Activated T-helper 17 cell treated with anti-CD3 and anti-CD28 coated beads, Interleukin-2, amount 50 U/mL, for 72 hours (primary cell): ENCODE results near the gene MAP4K4. TPM values are rescaled to one million over a fixed set of nuclear protein-coding genes. Genes with fewer than 3 reads are reported as not detected.
A peak's percentile ranks its signal among the peaks of the same experiment; 100 is the strongest.

Experiments used
- ATAC-seq: fragments of 150-1000 bp; cut with Tn5 transposase; replicated peaks from 2 replicates; pipeline ENCODE4 v1.10.0; 2021; ENCODE audit warnings: mild to moderate bottlenecking, moderate library complexity
- H3K27ac Mint-ChIP-seq: one replicate; pipeline ENCODE4 v1.8.0; 2022; ENCODE audit warnings: mixed read lengths
- H3K27me3 Mint-ChIP-seq: one replicate; pipeline ENCODE4 v1.8.0; 2022; ENCODE audit warnings: mixed read lengths
- H3K36me3 Mint-ChIP-seq: one replicate; pipeline ENCODE4 v1.8.0; 2022; ENCODE audit warnings: low read depth, mild to moderate bottlenecking, mixed read lengths
- H3K4me1 Mint-ChIP-seq: one replicate; pipeline ENCODE4 v1.8.0; 2022; ENCODE audit warnings: mixed read lengths
- H3K4me3 Mint-ChIP-seq: one replicate; pipeline ENCODE4 v1.8.0; 2022; ENCODE audit warnings: mild to moderate bottlenecking, mixed read lengths
- H3K9me3 Mint-ChIP-seq: one replicate; pipeline ENCODE4 v1.8.0; 2022; ENCODE audit warnings: mixed read lengths
- total RNA-seq, 2 donors: library from RNA; stranded (reverse); gene quantifications; one replicate each; pipeline ENCODE4 v1.2.3, GENCODE V29; 2022

The MAP4K4 gene
- total RNA-seq, 2 donors from 2014 or later: 26.4 to 54.9 TPM

GRCh38 chr2:101781791-101782426, 84.4 kb downstream of the MAP4K4 start:
- Mint-ChIP-seq H3K27ac (peak overlapping the region; percentile 79), H3K4me3 (peak overlapping the region; percentile 78), H3K9me3 (no peaks in the 10 kb centered on the region), H3K4me1 (peaks cover 54% of the 10 kb centered on the region), H3K27me3 (no peaks in the 10 kb centered on the region), H3K36me3 (no peaks in the 10 kb centered on the region)
- ATAC-seq: peak; percentile 79

- Mint-ChIP-seq H3K4me3 (peak overlapping the region; percentile 78), H3K9me3 (no peaks in the 10 kb centered on the region), H3K4me1 (peaks cover 53% of the 10 kb centered on the region), H3K27ac (peak overlapping the region; percentile 79), H3K36me3 (no peaks in the 10 kb centered on the region), H3K27me3 (no peaks in the 10 kb centered on the region)
- ATAC-seq: no peak
Measured at GRCh38 chr2:101782427-101782792, 84.9 kb downstream of the MAP4K4 start.

- Mint-ChIP-seq H3K36me3 (peaks cover 25% of the 10 kb centered on the region), H3K27ac (peak overlapping the region; percentile 0), H3K4me1 (peaks cover 36% of the 10 kb centered on the region), H3K27me3 (no peaks in the 10 kb centered on the region), H3K9me3 (no peaks in the 10 kb centered on the region), H3K4me3 (no peak overlapping the region)
- ATAC-seq: no peak
Measured at GRCh38 chr2:101787097-101787496, 89.6 kb downstream of the MAP4K4 start.

DNA sequence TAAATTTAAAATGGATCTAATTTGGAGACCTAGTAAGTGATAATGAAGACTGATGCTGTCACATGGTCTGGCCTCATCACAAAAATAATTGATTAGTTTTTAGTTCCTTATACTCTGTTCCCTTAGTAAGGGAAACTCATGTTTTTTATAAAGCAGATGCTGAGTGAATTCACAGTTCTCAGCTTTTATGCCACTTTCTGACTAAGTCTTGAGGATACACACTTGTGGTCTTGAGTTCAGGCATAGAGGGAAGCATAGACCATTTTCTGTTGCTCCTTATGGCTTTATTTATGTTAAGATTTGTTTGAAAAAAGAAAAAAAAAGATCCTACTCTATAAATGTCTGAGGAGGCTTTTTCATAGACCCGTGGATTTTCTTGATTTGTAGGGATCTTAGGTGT, 91.1 kb downstream of the MAP4K4 start:
- peak overlapping the region; percentile 9 for H3K4me3 Mint-ChIP-seq
- peak; percentile 69 for ATAC-seq
- no peaks in the 10 kb centered on the region for H3K27me3 Mint-ChIP-seq
- peaks cover 25% of the 10 kb centered on the region for H3K36me3 Mint-ChIP-seq
- H3K4me1 Mint-ChIP-seq: peaks cover 27% of the 10 kb centered on the region
- H3K9me3 Mint-ChIP-seq: no peaks in the 10 kb centered on the region
- peak overlapping the region; percentile 36 for H3K27ac Mint-ChIP-seq

- ATAC-seq: peak; percentile 75
- Mint-ChIP-seq H3K27me3 (no peaks in the 10 kb centered on the region), H3K4me1 (peaks cover 31% of the 10 kb centered on the region), H3K27ac (peak overlapping the region; percentile 36), H3K9me3 (no peaks in the 10 kb centered on the region), H3K36me3 (peaks cover 25% of the 10 kb centered on the region), H3K4me3 (peak overlapping the region; percentile 9)
Measured at GRCh38 chr2:101788995-101789970, 91.8 kb downstream of the MAP4K4 start.

GRCh38 chr2:101790416-101790815, 92.9 kb downstream of the MAP4K4 start:
- Mint-ChIP-seq H3K4me3 (no peak overlapping the region), H3K9me3 (peaks cover 4% of the 10 kb centered on the region), H3K27me3 (no peaks in the 10 kb centered on the region), H3K4me1 (peaks cover 36% of the 10 kb centered on the region), H3K36me3 (peaks cover 25% of the 10 kb centered on the region), H3K27ac (peak overlapping the region; percentile 36)
- ATAC-seq: no peak

DNA sequence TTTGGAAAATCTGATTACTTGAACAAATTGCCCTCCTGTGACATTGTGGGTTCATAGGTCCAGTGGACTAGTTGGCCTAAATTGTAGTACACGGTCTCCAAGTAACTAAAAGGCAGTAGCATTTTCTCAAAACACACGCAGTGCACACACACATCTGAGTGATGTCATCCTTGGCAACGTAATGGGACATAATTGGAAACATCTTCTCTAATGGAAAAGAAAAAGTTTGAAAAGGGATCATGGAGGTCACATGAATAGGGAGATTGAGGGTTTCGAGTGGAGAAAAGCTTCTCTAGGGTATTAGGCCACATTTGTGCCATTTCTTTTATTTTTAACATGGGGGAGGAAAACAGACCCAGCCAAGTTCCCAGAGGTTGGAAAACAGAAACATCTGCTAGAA, 93.3 kb downstream of the MAP4K4 start:
- Mint-ChIP-seq H3K27me3 (no peaks in the 10 kb centered on the region), H3K9me3 (peaks cover 4% of the 10 kb centered on the region), H3K27ac (no peak overlapping the region), H3K36me3 (peaks cover 25% of the 10 kb centered on the region), H3K4me3 (no peak overlapping the region), H3K4me1 (peaks cover 37% of the 10 kb centered on the region)
- no peak for ATAC-seq

GRCh38 chr2:101792208-101792607, 94.7 kb downstream of the MAP4K4 start:
- H3K4me1 Mint-ChIP-seq: peaks cover 43% of the 10 kb centered on the region

GRCh38 chr2:101793277-101793969, 95.9 kb downstream of the MAP4K4 start:
- Mint-ChIP-seq H3K27ac (no peak overlapping the region), H3K27me3 (no peaks in the 10 kb centered on the region), H3K4me3 (no peak overlapping the region), H3K9me3 (peaks cover 4% of the 10 kb centered on the region), H3K36me3 (peaks cover 25% of the 10 kb centered on the region), H3K4me1 (peaks cover 42% of the 10 kb centered on the region)
- ATAC-seq: no peak

More at GRCh38 chr2:101792208-101792607, 94.7 kb downstream of the MAP4K4 start:
- Mint-ChIP-seq H3K9me3 (peaks cover 4% of the 10 kb centered on the region), H3K4me3 (no peak overlapping the region), H3K27me3 (no peaks in the 10 kb centered on the region), H3K27ac (no peak overlapping the region), H3K36me3 (peaks cover 25% of the 10 kb centered on the region)
- no peak for ATAC-seq

DNA sequence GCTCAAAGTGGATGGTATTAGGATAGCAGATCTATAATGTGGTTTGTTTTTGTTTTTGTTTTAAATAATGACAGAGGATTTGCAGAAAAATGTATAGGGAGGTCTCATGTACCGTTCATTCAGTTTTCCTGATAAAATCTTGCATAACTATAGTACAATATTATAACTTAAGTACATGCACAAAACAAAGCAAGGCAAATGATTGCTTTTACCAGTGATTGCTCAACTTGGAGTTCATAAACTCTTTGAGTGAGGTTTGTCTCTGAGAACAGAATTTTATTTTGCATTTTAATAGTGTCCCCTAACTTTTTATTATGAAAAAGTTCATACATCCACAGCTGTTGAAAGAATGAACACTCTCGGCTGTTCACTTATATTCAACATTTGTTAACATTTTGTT, 96.6 kb downstream of the MAP4K4 start:
- ATAC-seq: no peak
- H3K27me3 Mint-ChIP-seq: no peaks in the 10 kb centered on the region
- peaks cover 4% of the 10 kb centered on the region for H3K9me3 Mint-ChIP-seq
- no peak overlapping the region for H3K27ac Mint-ChIP-seq
- peaks cover 25% of the 10 kb centered on the region for H3K36me3 Mint-ChIP-seq
- peaks cover 36% of the 10 kb centered on the region for H3K4me1 Mint-ChIP-seq
- no peak overlapping the region for H3K4me3 Mint-ChIP-seq

- H3K27me3 Mint-ChIP-seq: no peaks in the 10 kb centered on the region
- ATAC-seq: no peak
- H3K36me3 Mint-ChIP-seq: peaks cover 19% of the 10 kb centered on the region
- H3K4me1 Mint-ChIP-seq: peaks cover 37% of the 10 kb centered on the region
- peaks cover 4% of the 10 kb centered on the region for H3K9me3 Mint-ChIP-seq
- no peak overlapping the region for H3K4me3 Mint-ChIP-seq
- no peak overlapping the region for H3K27ac Mint-ChIP-seq
Measured at GRCh38 chr2:101795033-101795432, 97.5 kb downstream of the MAP4K4 start.

GRCh38 chr2:101796825-101797600, 99.5 kb downstream of the MAP4K4 start:
- Mint-ChIP-seq H3K4me3 (no peak overlapping the region), H3K27ac (peak overlapping the region; percentile 16), H3K27me3 (no peaks in the 10 kb centered on the region), H3K9me3 (peaks cover 4% of the 10 kb centered on the region), H3K36me3 (peaks cover 5% of the 10 kb centered on the region), H3K4me1 (peaks cover 38% of the 10 kb centered on the region)
- no peak for ATAC-seq

DNA sequence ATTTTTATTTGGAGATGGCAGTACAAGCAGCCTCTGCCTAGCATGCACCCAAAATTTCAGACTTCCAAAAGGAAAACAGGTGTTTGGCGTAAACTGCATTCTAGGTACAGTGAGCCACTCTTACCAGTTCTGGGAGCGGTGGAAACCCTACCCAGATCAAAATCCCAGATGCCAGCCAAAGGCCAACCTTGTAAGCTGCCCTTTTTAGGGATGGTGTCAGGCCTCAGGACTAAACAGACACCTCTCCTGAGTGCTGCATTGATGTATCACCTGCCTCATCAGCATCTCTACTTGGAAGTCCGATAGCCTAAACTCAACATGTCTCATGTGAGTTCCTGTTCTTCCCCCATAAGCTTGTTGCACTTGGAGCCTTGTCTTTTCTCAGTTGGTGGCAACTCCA, 104.0 kb downstream of the MAP4K4 start:
- Mint-ChIP-seq H3K9me3 (no peaks in the 10 kb centered on the region), H3K4me3 (no peak overlapping the region), H3K27me3 (no peaks in the 10 kb centered on the region), H3K4me1 (peaks cover 45% of the 10 kb centered on the region), H3K36me3 (peaks cover 5% of the 10 kb centered on the region), H3K27ac (peak overlapping the region; percentile 9)
- no peak for ATAC-seq

DNA sequence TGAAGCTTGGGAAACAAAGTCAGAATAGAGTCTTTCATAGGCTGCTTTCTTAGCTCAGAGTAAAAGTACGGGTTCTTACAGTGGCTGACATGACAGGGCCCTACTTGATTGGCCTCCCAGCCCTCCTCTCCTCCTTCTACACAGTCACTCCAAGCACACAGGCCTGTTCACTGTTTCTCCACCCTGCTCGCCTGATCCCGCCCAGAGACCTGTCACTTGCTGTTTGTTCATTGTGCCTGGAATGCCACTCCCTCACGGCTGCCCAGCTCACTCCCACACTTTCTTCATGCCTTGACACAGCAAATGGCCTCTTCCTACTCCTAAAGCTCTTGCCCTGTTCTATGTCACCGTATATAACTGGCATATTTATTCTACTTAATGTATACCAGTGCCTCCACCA, 104.8 kb downstream of the MAP4K4 start:
- Mint-ChIP-seq H3K27me3 (no peaks in the 10 kb centered on the region), H3K36me3 (peaks cover 5% of the 10 kb centered on the region), H3K4me3 (no peak overlapping the region), H3K4me1 (peaks cover 41% of the 10 kb centered on the region), H3K9me3 (no peaks in the 10 kb centered on the region), H3K27ac (peak overlapping the region; percentile 9)
- no peak for ATAC-seq
